Right cardiac atrium (tissue), 5 donors: ENCODE measurements around the gene CFC1B. TPM values are rescaled to one million over a fixed set of nuclear protein-coding genes. Genes with fewer than 3 reads are reported as not detected.
A peak's percentile ranks its signal among the peaks of the same experiment; 100 is the strongest.
"Not testable (repeated sequence)": the region's sequence is repeated elsewhere in the genome, so short reads cannot be mapped to it uniquely, and the experiment has no call there.

ENCODE experiments used
- ATAC-seq, 2 donors: fragments of 200-7000 bp; cut with Tn5 transposase; one replicate each; pipeline versions ENCODE4 v1.8.0 to v1.9.1; 2020; ENCODE audit warnings: moderate library complexity in 2 of 2, mild to moderate bottlenecking in 1 of 2
- DNase-seq, 3 donors: peaks; one replicate each; pipeline ENCODE4 v3.0.0-alpha.2; 2020
- H3K27ac ChIP-seq: one replicate; pipeline ENCODE4 v1.5.1; 2013; ENCODE audit warnings: mild to moderate bottlenecking, low read length, control low read depth, moderate library complexity
- H3K27me3 ChIP-seq: one replicate; pipeline ENCODE4 v1.6.1; 2013; ENCODE audit not compliant: control insufficient read depth, insufficient read depth
- H3K4me1 ChIP-seq: one replicate; pipeline ENCODE4 v1.6.1; 2013; ENCODE audit warnings: low read length; ENCODE audit not compliant: control insufficient read depth, insufficient read depth
- H3K4me3 ChIP-seq: one replicate; pipeline ENCODE4 v1.5.1; 2013; ENCODE audit warnings: low read length, control low read depth
- H3K9me3 ChIP-seq: one replicate; pipeline ENCODE4 v1.6.1; 2013; ENCODE audit warnings: low read length; ENCODE audit not compliant: control insufficient read depth
- WGBS: extraction: QIAGEN DNeasy Blood & Tissue Kit; methylation state at CpG from one replicate; pipeline ENCODE4 v1.1.7; 2013; 5-methylcytosine and 5-hydroxymethylcytosine counted together
- intact Hi-C, 4 donors: fragments of 100-400 bp; cut with DNase I; formaldehyde crosslinking; loops; one replicate each; pipeline versions ENCODE4 v1.11.0 to v1.14.0; 2022 to 2023
- long read RNA-seq, 4 donors: library from polyadenylated mRNA; unstranded; transcript quantifications; one replicate each; pipeline ENCODE4 v2.0.0, GENCODE V29; 2020 to 2021
- polyA plus RNA-seq: library from polyadenylated mRNA; stranded (reverse); fragments of 200-250 nt; gene quantifications from one replicate; pipeline ENCODE4 v1.2.3, GENCODE V29; 2013
- total RNA-seq, 4 donors: library from RNA; stranded (reverse); fragmentation: NEBNext Ultra II Directional; extraction: Animal tissue kit (Norgen Biotek cat#: 25700); gene quantifications; one replicate each; pipeline ENCODE4 v1.2.1, GENCODE V29; 2021
- donor health status: healthy with polysubstance abuse.
- donor health status: DM: no; HTN: yes; CAD: no.
- donor health status: DM: no; HTN: no; CAD: no.
- donor health status: DM: no; HTN: yes; CAD: no; lungs with severe emphysema.
- donor health status: DM: yes; HTN: yes; CAD: no.

Gene CFC1B
- total RNA-seq (not detected), polyA plus RNA-seq (not detected)
- long read RNA-seq, donor 1, result 0 reads
- long read RNA-seq, donor 2, partial matches to known transcripts, result 2 of 2 reads
- long read RNA-seq, donor 2, other reads (novel, unspliced or antisense), result 0 of 2 reads
- long read RNA-seq, donor 3, result 0 reads
- long read RNA-seq, donor 4, partial matches to known transcripts, result 1 of 1 reads
- long read RNA-seq, donor 4, other reads (novel, unspliced or antisense), result 0 of 1 reads

GRCh38 chr2:130520992-130521391 is at the start of gene CFC1B:
CFC1B (plus strand) TSS chr2:130521222; CDS start chr2:130521485, 263 bp downstream.
- no CpG with 5 or more reads among the region's 7 CpGs for WGBS

GRCh38 chr2:130491073-130491472 is 29.9 kb upstream of the CFC1B start:
- H3K27me3 ChIP-seq, H3K9me3 ChIP-seq, H3K4me3 ChIP-seq, ATAC-seq, H3K4me1 ChIP-seq, intact Hi-C loops, H3K27ac ChIP-seq: not testable (repeated sequence)
- WGBS, result 47% methylated on average over 3 of the region's 4 CpGs
- DNase-seq, result peak in 1 of 3 donors; percentile 6

More at GRCh38 chr2:130520992-130521391, at the start of gene CFC1B:
- intact Hi-C loops, H3K4me3 ChIP-seq, H3K27ac ChIP-seq, DNase-seq, ATAC-seq, H3K9me3 ChIP-seq, H3K4me1 ChIP-seq, H3K27me3 ChIP-seq: not testable (repeated sequence)

DNA sequence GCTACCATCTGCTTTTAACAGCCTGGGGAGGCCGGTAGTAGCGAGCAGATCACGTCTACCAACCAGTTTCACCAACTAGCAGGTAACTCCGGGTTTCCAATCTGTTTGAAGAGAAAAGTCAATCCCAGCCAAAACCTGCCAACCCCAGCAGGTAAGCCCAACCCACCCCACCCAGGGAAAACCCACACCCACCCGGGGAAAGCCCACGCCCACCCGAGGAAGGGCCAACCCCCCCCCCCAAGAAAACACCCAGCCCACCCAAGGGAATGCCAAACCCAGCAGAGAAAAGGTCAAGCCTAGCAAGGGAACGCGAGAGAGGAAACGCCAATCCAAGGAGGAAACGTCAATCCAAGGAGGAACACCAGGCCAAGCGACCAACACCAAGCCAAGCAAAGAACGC is 11.8 kb upstream of the CFC1B start, which contains the start of gene POTEI:
Gene POTEI, minus strand, starts transcription at position 101 of the 400 bp plus-strand sequence. Its CDS starts 93 bp downstream, at position 8.
- H3K27ac ChIP-seq, ATAC-seq, intact Hi-C loops, H3K27me3 ChIP-seq, H3K9me3 ChIP-seq, DNase-seq, H3K4me3 ChIP-seq, H3K4me1 ChIP-seq: not testable (repeated sequence)
- WGBS, result 73% methylated on average over 3 of the region's 13 CpGs

- H3K4me3 ChIP-seq, H3K27me3 ChIP-seq, H3K27ac ChIP-seq, H3K4me1 ChIP-seq, DNase-seq, intact Hi-C loops, H3K9me3 ChIP-seq: not testable (repeated sequence)
- WGBS, result 60% methylated on average over 2 of the region's 31 CpGs
- peak in 1 of 2 donors; percentile 16 for ATAC-seq
These were observed 9.9 kb upstream of the CFC1B start for GRCh38 chr2:130510807-130511746.

DNA sequence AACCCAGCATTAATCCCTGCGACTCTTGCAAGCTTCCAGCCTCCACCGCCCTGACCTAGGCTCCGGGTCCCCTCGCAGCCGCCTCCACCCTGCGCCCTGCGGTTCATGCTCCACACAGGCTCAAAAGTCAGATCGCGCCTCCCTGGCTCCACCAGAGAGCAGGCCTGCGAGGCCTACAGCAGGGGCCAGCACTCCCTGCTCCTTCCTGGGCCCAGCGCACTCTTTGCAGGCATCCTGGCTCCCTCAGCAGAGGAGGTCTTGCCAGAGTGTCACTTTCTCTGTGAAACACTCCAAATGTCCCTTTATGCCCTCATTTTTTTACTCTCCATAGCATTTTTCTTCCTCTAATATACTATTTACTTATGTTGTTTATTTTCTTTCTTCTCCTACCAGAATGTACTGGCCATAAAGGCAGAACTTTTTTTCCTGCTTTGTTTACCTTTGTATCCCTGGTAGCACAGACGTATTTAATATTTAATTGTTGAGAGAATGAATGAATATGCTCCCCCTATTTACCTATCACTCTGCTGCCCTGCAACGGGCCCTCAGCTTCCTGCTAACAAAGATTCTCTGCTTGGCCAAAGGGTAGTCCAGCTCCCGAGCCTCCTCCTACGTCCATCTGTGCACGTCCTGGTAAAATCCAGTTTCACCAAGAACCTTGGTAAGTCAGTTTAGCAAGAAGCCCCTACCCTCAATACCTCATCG is 9.1 kb upstream of the CFC1B start:
- H3K4me1 ChIP-seq, H3K27me3 ChIP-seq, DNase-seq, intact Hi-C loops, H3K4me3 ChIP-seq, H3K27ac ChIP-seq, H3K9me3 ChIP-seq: not testable (repeated sequence)
- ATAC-seq, result peak in 1 of 2 donors; percentile 29
- 92% methylated on average over 4 of the region's 17 CpGs for whole genome bisulfite sequencing

GRCh38 chr2:130518516-130519106 is 2.4 kb upstream of the CFC1B start:
- H3K4me3 ChIP-seq, H3K4me1 ChIP-seq, H3K9me3 ChIP-seq, H3K27ac ChIP-seq, H3K27me3 ChIP-seq, intact Hi-C loops, DNase-seq: not testable (repeated sequence)
- no CpG with 5 or more reads among the region's 12 CpGs for WGBS
- ATAC-seq, result peak; percentile 97 to 98

DNA sequence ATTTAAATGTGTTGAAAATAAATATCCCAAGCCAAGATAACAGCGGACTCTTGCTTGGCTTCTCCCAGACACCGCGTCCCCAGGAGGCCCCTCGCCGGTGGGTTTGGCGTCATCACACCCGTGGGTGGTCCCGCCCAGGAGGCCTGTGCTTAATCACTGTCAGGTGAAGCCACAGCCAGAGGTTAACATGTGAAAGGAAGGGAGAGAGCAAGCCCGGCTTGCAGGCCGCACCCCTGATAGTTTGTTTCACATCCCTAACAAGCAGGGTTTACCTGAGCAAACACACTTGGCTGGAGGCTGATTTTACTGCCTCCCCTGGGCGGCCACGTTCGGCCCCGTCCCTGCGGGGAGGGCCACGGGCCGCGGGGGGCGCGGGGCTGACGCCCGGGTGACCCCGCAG is 1.4 kb downstream of the CFC1B start:
- H3K4me1 ChIP-seq, intact Hi-C loops, H3K9me3 ChIP-seq, H3K27me3 ChIP-seq, ATAC-seq, H3K27ac ChIP-seq, DNase-seq, H3K4me3 ChIP-seq: not testable (repeated sequence)
- no CpG with 5 or more reads among the region's 23 CpGs for WGBS

DNA sequence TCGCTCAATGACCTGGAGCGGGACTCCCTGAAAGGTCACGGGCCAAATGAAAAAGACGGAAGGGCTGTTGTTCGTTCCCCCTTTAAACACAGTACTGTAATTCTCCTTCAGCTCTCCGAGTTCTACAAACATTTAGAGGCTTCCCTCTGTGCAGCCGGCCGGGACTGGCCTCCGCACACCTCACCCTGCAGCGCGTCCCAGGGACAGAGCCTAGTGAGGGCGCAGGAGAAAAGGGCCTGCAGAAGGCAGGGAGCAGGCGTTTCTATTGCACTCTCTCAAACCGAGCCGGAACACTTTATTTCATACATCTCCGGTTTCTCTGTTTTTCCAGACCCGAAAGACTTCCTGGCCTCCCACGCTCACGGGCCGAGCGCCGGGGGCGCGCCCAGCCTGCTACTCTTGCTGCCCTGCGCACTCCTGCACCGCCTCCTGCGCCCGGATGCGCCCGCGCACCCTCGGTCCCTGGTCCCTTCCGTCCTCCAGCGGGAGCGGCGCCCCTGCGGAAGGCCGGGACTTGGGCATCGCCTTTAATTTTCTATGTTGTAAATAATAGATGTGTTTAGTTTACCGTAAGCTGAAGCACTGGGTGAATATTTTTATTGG is 6.4 kb downstream of the CFC1B start:
- DNase-seq, H3K27me3 ChIP-seq, H3K27ac ChIP-seq, H3K4me1 ChIP-seq, intact Hi-C loops, H3K9me3 ChIP-seq, H3K4me3 ChIP-seq: not testable (repeated sequence)
- WGBS, result no CpG with 5 or more reads among the region's 40 CpGs
- ATAC-seq, result peak; percentile 77 to 94

DNA sequence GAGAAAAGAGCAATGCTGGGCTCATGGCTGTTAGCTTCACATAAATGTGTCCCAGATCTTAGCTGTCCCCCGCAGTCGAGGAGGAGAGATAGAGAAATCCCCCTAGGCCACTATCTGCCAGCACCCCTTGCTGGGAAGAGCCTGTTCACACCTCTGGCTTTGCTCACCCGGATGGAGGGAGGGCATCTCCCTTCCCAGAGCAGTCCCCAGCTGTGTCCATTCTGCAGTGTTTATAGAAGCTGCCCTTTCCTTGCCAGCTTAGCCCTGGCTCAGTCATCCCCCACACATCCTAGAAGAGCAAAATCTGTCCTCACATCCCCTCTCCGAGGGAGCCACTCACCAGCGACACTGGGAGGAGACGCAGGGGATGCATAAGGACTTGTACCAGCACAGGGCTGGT is 8.5 kb downstream of the CFC1B start:
- H3K27me3 ChIP-seq, H3K4me1 ChIP-seq, H3K4me3 ChIP-seq, H3K27ac ChIP-seq, intact Hi-C loops, H3K9me3 ChIP-seq, DNase-seq: not testable (repeated sequence)
- peak; percentile 61 to 77 for ATAC-seq
- no CpG with 5 or more reads among the region's 6 CpGs for WGBS

- intact Hi-C loops, DNase-seq, H3K9me3 ChIP-seq, H3K4me1 ChIP-seq, H3K27me3 ChIP-seq, H3K4me3 ChIP-seq, H3K27ac ChIP-seq: not testable (repeated sequence)
- WGBS, result no CpG with 5 or more reads among the region's 4 CpGs
- peak; percentile 31 to 40 for ATAC-seq
These were observed 9.2 kb downstream of the CFC1B start for GRCh38 chr2:130530212-130530611.
